CD4-positive, alpha-beta T cell treated with Interleukin-2 at 100 ng/mL for 4 hours (primary cell): ENCODE measurements around the gene WEE1.
A peak's percentile ranks its signal among the peaks of the same experiment; 100 is the strongest.

Experiments
- DNase-seq: peaks from one replicate; pipeline ENCODE4 v3.0.0-alpha.2; 2020; ENCODE audit warnings: low spot score

Gene WEE1

GRCh38 chr11:9566561-9567063 lies 6.9 kb upstream of the WEE1 start:
- DNase-seq: no peak

- no peak for DNase-seq
Observed at GRCh38 chr11:9567401-9567800, 6.1 kb upstream of the WEE1 start.

- DNase-seq: no peak
Observed at GRCh38 chr11:9568161-9568853, 5.2 kb upstream of the WEE1 start.

- DNase-seq: peak; percentile 65
Observed at GRCh38 chr11:9568854-9569587, 4.4 kb upstream of the WEE1 start.

GRCh38 chr11:9569588-9570164 lies 3.8 kb upstream of the WEE1 start:
- no peak for DNase-seq

- no peak for DNase-seq
Observed at GRCh38 chr11:9570313-9571025, 3.0 kb upstream of the WEE1 start.

GRCh38 chr11:9571071-9571762 lies 2.3 kb upstream of the WEE1 start:
- no peak for DNase-seq

- DNase-seq: no peak
Observed at GRCh38 chr11:9571763-9572115, 1.7 kb upstream of the WEE1 start.

- no peak for DNase-seq
Observed at GRCh38 chr11:9573775-9574621, 528 bp downstream of the WEE1 start.

GRCh38 chr11:9574622-9575259 lies 1.3 kb downstream of the WEE1 start:
- peak; percentile 14 for DNase-seq

- peak; percentile 39 for DNase-seq
Observed at GRCh38 chr11:9575260-9576240, 2.1 kb downstream of the WEE1 start.

- DNase-seq: no peak
Observed at GRCh38 chr11:9576701-9577381, 3.4 kb downstream of the WEE1 start.

GRCh38 chr11:9577556-9577955 lies 4.1 kb downstream of the WEE1 start:
- DNase-seq: peak; percentile 39

GRCh38 chr11:9580894-9581293 lies 7.4 kb downstream of the WEE1 start:
- no peak for DNase-seq

- no peak for DNase-seq
Observed at GRCh38 chr11:9581556-9582161, 8.2 kb downstream of the WEE1 start.

GRCh38 chr11:9590717-9591116 lies 17.2 kb downstream of the WEE1 start:
- DNase-seq: no peak

GRCh38 chr11:9594267-9595046 lies 21.0 kb downstream of the WEE1 start:
- DNase-seq: no peak
